ENCODE data around the gene CLIP4.
"Not testable (repeated sequence)": the region's sequence is repeated elsewhere in the genome, so short reads cannot be mapped to it uniquely, and the experiment has no call there.

The CLIP4 gene

GRCh38 chr2:29100564-29100963 is 14.7 kb upstream of the CLIP4 start:
- FAIRE-seq, result no peak

DNA sequence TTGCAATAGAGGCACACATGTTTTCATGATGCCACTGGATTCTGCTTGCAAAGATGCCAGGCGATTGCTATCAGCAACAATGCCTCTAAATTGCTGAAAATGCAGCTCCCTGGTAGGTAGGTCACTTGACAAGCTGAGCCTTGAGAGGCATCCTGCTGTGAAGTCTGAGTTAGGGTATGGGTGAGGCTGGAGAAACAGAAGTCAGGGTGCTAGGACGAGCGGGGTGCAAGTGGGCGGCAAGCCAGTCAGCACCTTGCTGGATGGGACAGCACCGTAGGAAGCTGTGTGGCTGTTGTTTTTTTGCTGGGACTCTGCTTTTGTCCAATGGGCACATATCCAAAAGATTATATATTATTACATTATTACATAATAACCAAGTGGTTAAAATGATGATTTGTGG is 10.5 kb upstream of the CLIP4 start:
- FAIRE-seq, result no peak

GRCh38 chr2:29105375-29105774 is 9.8 kb upstream of the CLIP4 start:
- no peak for FAIRE-seq

GRCh38 chr2:29106256-29106655 is 9.0 kb upstream of the CLIP4 start:
- no peak for FAIRE-seq

GRCh38 chr2:29106980-29107388 is 8.2 kb upstream of the CLIP4 start:
- no peak for FAIRE-seq

GRCh38 chr2:29107547-29107946 is 7.7 kb upstream of the CLIP4 start:
- not testable (repeated sequence) for FAIRE-seq

DNA sequence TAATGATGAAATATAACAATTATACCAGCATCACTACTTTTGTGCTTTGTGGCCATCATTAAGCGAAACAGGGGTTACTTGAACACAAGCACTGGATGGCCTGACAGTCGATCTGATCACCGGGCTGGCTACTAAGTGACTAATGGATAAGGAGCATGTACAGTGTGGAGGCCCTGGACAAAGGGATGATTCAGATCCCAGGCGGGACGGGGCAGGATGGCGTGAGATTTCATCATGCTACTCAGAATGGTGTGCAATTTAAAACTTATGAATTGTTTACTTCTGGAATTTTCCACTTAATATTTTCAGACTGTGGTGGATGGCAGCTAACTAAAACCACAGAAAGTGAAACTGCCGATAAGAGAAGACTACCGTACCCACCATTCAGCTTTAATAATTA is 7.0 kb upstream of the CLIP4 start:
- no peak for FAIRE-seq

- FAIRE-seq, result no peak
Measured at GRCh38 chr2:29109246-29109645, 6.0 kb upstream of the CLIP4 start.

- no peak for FAIRE-seq
Measured at GRCh38 chr2:29110916-29111535, 4.2 kb upstream of the CLIP4 start.

DNA sequence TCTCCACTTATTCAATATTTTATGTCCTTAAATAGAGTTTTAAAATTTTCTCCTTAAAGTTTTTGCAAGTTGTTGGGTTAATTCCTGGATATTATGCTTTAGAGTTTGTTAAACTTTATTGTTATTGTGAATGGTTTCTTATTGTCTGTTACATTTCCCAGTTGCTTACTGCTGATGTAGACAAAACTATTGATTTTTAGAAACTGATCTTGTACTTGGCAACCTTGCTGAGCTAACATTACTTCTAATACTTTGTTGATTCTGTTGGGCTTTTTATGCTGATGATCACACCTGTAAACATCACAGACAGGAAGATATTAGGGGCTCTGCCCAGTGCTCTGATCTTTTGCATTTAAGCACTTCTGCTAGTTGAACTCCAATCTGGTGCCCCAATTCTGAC is 2.8 kb upstream of the CLIP4 start:
- FAIRE-seq, result no peak

GRCh38 chr2:29113027-29113686 is 2.1 kb upstream of the CLIP4 start:
- FAIRE-seq, result no peak

DNA sequence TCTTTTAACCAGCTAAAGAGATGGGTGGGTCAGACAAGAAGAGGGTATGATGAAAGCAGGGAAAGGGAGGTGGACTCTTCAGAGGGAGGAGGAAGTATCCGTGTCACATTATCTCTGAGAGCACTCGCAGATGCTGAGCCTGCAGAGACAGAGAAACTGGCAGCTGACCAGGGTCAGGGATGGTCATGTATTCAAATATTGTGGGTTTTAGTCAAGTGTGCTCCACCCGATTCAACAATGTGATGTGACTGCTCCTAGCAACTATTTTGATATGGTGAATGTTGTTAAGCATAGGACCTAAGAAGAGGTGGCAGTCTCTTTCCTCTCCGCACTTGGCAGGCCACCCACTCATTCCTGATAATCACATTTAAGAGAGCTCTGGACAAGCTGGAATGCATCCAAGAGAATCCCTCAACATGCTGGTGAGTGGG is 1.3 kb upstream of the CLIP4 start:
- no peak for FAIRE-seq

DNA sequence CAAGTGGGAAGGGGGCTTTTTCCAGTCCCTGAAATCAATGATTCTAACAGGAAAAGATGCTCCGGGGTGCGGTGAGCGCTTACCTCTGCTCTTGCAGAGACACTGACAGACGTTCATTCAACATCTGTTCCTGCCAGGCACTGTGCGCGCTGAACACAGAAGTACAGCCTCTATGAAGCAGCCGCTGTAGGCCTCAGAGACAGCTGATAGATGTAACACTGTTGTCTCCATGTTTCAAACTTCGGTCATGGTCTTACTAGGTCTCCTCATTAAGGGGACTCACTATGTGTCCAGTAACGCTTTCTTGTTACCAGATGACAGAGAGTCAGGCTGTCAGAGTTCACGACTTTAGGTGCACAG is 649 bp upstream of the CLIP4 start:
- no peak for FAIRE-seq

GRCh38 chr2:29115797-29116781 is 874 bp downstream of the CLIP4 start:
- FAIRE-seq, result no peak

DNA sequence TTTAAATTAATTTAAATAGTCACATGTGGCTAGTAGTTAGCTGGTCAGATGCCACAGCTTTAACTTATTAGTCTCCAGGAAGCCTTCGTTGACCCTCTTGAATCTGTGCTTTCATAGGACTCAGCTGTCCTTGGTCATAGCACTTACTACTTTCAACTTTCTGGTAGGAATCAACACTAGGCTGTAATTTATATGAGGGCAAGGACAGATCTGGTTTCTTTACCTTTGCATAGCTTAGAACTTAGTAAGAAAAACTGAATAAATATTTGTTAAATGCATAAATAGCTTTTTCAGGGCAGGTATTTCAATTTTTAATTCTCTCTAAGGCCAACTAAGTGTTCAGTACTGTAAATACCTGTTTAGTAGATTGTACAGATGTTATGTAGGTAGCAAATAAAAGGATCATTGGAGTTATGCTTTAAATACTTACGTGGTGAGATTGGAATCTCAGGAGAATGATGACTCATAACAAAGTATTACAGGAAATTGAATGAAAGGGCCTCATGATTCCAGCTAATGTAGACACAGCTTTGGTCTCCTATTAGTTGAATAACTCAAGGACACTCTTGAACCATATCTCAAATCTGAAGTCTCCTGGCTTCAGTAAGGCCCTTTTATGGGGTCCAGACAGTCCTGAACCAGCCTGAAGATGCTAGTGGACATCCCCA is 2.6 kb downstream of the CLIP4 start:
- FAIRE-seq, result no peak

DNA sequence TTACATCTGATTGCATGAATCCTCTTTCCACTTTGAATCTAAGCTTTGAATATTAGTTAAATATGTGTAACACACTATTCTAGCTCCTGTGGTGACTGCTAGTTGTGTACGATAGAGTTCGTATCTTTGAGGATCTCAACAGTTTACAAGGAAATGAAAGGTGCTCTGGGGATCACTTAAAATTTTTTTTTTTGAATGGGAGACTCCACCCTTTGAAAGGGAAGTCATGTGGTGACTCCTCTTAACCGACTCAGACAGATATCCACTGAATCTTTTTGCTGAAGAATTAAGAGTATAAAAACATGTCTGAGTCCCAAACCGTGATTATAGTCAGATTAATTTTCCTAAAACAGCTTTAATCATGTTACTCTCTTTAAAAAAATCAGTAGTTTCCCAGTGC is 4.0 kb downstream of the CLIP4 start:
- FAIRE-seq, result no peak

DNA sequence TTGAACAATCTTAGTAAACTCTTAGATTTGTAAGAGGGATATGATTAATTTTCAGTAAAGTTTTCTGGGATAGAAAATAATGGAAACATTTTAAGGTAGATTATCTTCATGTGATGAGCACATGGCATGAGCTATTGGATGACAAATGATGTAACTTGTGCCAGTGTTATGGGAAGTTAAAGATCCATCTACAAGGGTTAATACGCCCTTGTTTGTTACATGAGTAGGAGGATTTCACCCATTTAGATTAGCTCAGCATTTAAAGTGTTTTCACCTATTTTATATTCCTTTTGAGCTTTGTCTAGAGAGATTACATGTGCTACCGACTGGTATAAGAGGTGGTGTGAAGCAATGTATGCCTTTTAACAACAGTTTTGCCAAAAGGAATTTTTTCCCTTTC is 5.6 kb downstream of the CLIP4 start:
- no peak for FAIRE-seq

GRCh38 chr2:29123617-29124349 is 8.6 kb downstream of the CLIP4 start:
- no peak for FAIRE-seq

GRCh38 chr2:29124504-29124903 is 9.3 kb downstream of the CLIP4 start:
- no peak for FAIRE-seq

DNA sequence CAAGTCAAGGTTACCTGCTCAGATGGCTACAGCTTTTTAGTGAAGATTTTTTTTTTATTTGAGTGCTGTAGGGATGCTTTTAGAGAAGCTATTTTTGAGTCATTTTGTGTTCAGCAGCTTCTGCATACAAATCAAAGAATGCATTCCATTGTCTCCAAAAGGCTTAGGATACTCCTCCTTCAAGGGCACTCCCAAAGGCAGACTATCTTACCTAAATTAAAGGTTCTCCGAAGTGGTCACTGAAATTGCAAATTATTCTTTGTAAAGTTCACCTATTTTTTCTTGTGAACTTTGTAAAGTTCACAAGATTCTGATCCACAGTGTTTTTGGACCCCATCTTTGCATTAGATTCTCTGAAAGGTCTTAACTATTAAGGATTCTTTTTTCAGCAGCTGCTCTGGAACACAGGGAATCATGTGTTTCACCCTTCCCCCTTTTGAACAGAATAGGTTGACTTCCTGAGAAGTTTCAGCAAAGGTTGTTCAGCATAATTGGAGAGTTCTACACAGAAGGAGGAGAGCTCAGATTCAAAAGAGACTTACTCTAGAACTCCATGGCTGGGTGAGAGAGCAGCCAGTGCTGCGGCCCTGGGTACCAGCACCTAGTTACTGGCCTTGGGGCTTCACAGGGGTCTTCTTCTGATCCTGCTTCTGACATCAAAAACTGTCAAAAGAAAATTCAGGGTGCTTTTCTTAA is 14.5 kb downstream of the CLIP4 start:
- FAIRE-seq, result no peak

GRCh38 chr2:29130295-29130694 is 15.1 kb downstream of the CLIP4 start:
- no peak for FAIRE-seq

- FAIRE-seq, result no peak
Measured at GRCh38 chr2:29134933-29135332, 19.7 kb downstream of the CLIP4 start.
